Activated CD8-positive, alpha-beta T cell treated with anti-CD3 and anti-CD28 coated beads for 36 hours (primary cell): ENCODE data around the gene PSME2. TPM values are rescaled to one million over a fixed set of nuclear protein-coding genes. Genes with fewer than 3 reads are reported as not detected.

ENCODE experiments used
- ATAC-seq: fragments of 200-7000 bp; cut with Tn5 transposase; one replicate; pipeline ENCODE4 v1.10.0; 2021; ENCODE audit warnings: mild to moderate bottlenecking, moderate library complexity
- CTCF ChIA-PET: fragments of 350-600 bp; sonication (Branson Sonifier 250); formaldehyde crosslinking; loops from one replicate; lab custom pipeline; 2021; ENCODE audit warnings: antibody characterized with exemption; lab: Charles Lee
- POLR2A ChIA-PET: fragments of 350-600 bp; sonication (Branson Sonifier 250); formaldehyde crosslinking; loops from one replicate; lab custom pipeline; 2021; ENCODE audit warnings: antibody characterized with exemption; lab: Charles Lee
- DNase-seq: peaks from one replicate; pipeline ENCODE4 v3.0.0-alpha.2; 2020
- H3K27ac Mint-ChIP-seq: one replicate; pipeline ENCODE4 v1.8.0; 2021; ENCODE audit warnings: mild to moderate bottlenecking, mixed read lengths
- H3K27me3 Mint-ChIP-seq: one replicate; pipeline ENCODE4 v1.8.0; 2021; ENCODE audit warnings: mixed read lengths
- H3K36me3 Mint-ChIP-seq: one replicate; pipeline ENCODE4 v1.8.0; 2021; ENCODE audit warnings: low read depth, mixed read lengths
- H3K4me1 Mint-ChIP-seq: one replicate; pipeline ENCODE4 v1.8.0; 2021; ENCODE audit warnings: low read depth, mixed read lengths
- H3K4me3 Mint-ChIP-seq: one replicate; pipeline ENCODE4 v1.8.0; 2021; ENCODE audit warnings: mild to moderate bottlenecking, moderate library complexity, mixed read lengths
- H3K9me3 Mint-ChIP-seq: one replicate; pipeline ENCODE4 v1.8.0; 2021; ENCODE audit warnings: mixed read lengths
- CTCF ChIP-seq: fragments of 200-600 bp; IDR thresholded peaks from one replicate; pipeline ENCODE4 v1.8.0; 2022; ENCODE audit warnings: antibody characterized with exemption, mild to moderate bottlenecking
- intact Hi-C: fragments of 100-400 bp; cut with micrococcal nuclease; formaldehyde crosslinking; loops from one replicate; pipeline ENCODE4 v1.10.0; 2022
- microRNA-seq: library from miRNA; unstranded; fragments of <30 nt; microRNA quantifications from one replicate; pipeline ENCODE4 v1.2.0, GENCODE V29; 2022; ENCODE audit warnings: borderline microRNAs expressed, borderline replicate concordance
- total RNA-seq, 2 experiments: library from RNA; stranded (reverse); gene quantifications; one replicate each; pipeline ENCODE4 v1.2.3, GENCODE V29; 2021

The PSME2 gene
- total RNA-seq, 2 experiments from 2014 or later = 440 TPM

- Mint-ChIP-seq H3K9me3 (no peaks in the 10 kb centered on the region), H3K36me3 (peaks cover 28% of the 10 kb centered on the region), H3K27ac (peak within 1 kb of the TSS; percentile 95), H3K27me3 (no peaks in the 10 kb centered on the region), H3K4me1 (peaks cover 24% of the 10 kb centered on the region), H3K4me3 (peak within 1 kb of the TSS; percentile 93)
- CTCF ChIA-PET = interaction anchor here (1.0 to 11.2 kb wide), 12 partner anchors 8 to 123 kb away, joined by 3 to 345 read pairs (median 16); partner anchors contain the start of genes CARMIL3, CPNE6, DCAF11 and IRF9
- ATAC-seq (peak; percentile 75), DNase-seq (peak; percentile 91)
- intact Hi-C loops = loop anchor here (5.0 kb wide), 1 partner anchor 82 kb away; no protein-coding TSS in a partner anchor
- POLR2A ChIA-PET = interaction anchor here (0.6 to 9.0 kb wide), 22 partner anchors 8 to 774 kb away, joined by 3 to 80 read pairs (median 4); partner anchors contain the start of genes DCAF11, EMC9, IRF9 and NRL
- TF ChIP-seq CTCF = no peak
Observed at GRCh38 chr14:24093901-24094840, 52.2 kb downstream of the PSME2 start, which contains the start of gene PCK2. TSS of gene PCK2 (plus strand) at chr14:24094311. CDS start at chr14:24094406, 95 bp downstream.

Small RNAs within 50 kb of the gene (microRNA-seq; reads per million reads assigned to microRNA genes)
- not detected for gene MIR7703

Other genes starting within 250 kb of the PSME2 start
- 10 to 100 TPM; 19.9 to 21.7 TPM for gene DHRS4, start 192.8 kb downstream of the PSME2 start, total RNA-seq
- 10 to 100 TPM; 20.8 to 24.3 TPM for gene DHRS4L2, start 157.7 kb downstream of the PSME2 start, total RNA-seq
- gene CARMIL3, start 94.6 kb downstream of the PSME2 start, total RNA-seq = under 1 TPM; 0.63 to 0.83 TPM
- not detected for gene CPNE6, start 75.0 kb downstream of the PSME2 start, total RNA-seq
- 10 to 100 TPM; 90.3 to 93.1 TPM for gene PCK2, start 52.3 kb downstream of the PSME2 start, total RNA-seq
- 10 to 100 TPM; 59.9 to 63.9 TPM for gene DCAF11, start 31.8 kb downstream of the PSME2 start, total RNA-seq
- gene NRL, start 31.7 kb downstream of the PSME2 start, total RNA-seq = 1 to 10 TPM; 1.8 to 2.5 TPM
- gene FITM1, start 16.0 kb downstream of the PSME2 start, total RNA-seq = under 1 TPM; 0.56 to 0.69 TPM
- 100 to 1,000 TPM; 451 to 460 TPM for gene PSME1, start 10.4 kb downstream of the PSME2 start, total RNA-seq
- 10 to 100 TPM; 39.0 to 39.9 TPM for gene EMC9, start 5.0 kb downstream of the PSME2 start, total RNA-seq
- 10 to 100 TPM; 71.6 to 75.0 TPM for gene RNF31, start 888 bp upstream of the PSME2 start, total RNA-seq
- 100 to 1,000 TPM; 112 to 118 TPM for gene IRF9, start 14.7 kb upstream of the PSME2 start, total RNA-seq
- 10 to 100 TPM; 25.0 to 32.9 TPM for gene REC8, start 25.5 kb upstream of the PSME2 start, total RNA-seq
- 100 to 1,000 TPM in 1 of 2 experiments, 10 to 100 TPM in 1; 98.4 to 102 TPM for gene IPO4, start 42.2 kb upstream of the PSME2 start, total RNA-seq
- gene TM9SF1, start 48.8 kb upstream of the PSME2 start, total RNA-seq = 10 to 100 TPM; 16.3 to 18.0 TPM
- under 1 TPM in 1 of 2 experiments, not detected in 1; 0.18 TPM for gene TSSK4, start 59.1 kb upstream of the PSME2 start, total RNA-seq
- gene CHMP4A, start 66.9 kb upstream of the PSME2 start, total RNA-seq = 10 to 100 TPM; 55.6 to 61.8 TPM
- gene MDP1, start 69.5 kb upstream of the PSME2 start, total RNA-seq = 10 to 100 TPM; 11.2 to 11.3 TPM
- 100 to 1,000 TPM; 167 to 172 TPM for gene NEDD8, start 85.8 kb upstream of the PSME2 start, total RNA-seq
- 10 to 100 TPM; 45.6 to 49.3 TPM for gene GMPR2, start 86.3 kb upstream of the PSME2 start, total RNA-seq
- 10 to 100 TPM; 77.4 to 84.9 TPM for gene TINF2, start 96.0 kb upstream of the PSME2 start, total RNA-seq
- gene TGM1, start 116.6 kb upstream of the PSME2 start, total RNA-seq = 1 to 10 TPM; 3.0 to 3.1 TPM
- 10 to 100 TPM; 37.6 to 42.7 TPM for gene RABGGTA, start 125.0 kb upstream of the PSME2 start, total RNA-seq
- gene DHRS1, start 153.2 kb upstream of the PSME2 start, total RNA-seq = 10 to 100 TPM; 11.9 to 13.6 TPM
- 10 to 100 TPM; 33.5 to 33.6 TPM for gene NOP9, start 153.2 kb upstream of the PSME2 start, total RNA-seq
- gene CIDEB, start 161.4 kb upstream of the PSME2 start, total RNA-seq = 10 to 100 TPM; 12.1 to 13.6 TPM
- 10 to 100 TPM in 1 of 2 experiments, 1 to 10 TPM in 1; 9.6 to 12.0 TPM for gene LTB4R2, start 163.5 kb upstream of the PSME2 start, total RNA-seq
- gene LTB4R, start 164.9 kb upstream of the PSME2 start, total RNA-seq = 10 to 100 TPM; 11.6 to 11.7 TPM
- gene ADCY4, start 188.5 kb upstream of the PSME2 start, total RNA-seq = 1 to 10 TPM; 1.3 to 1.5 TPM
- gene RIPK3, start 193.4 kb upstream of the PSME2 start, total RNA-seq = 1 to 10 TPM; 5.9 to 6.5 TPM
- 1 to 10 TPM; 1.3 to 2.0 TPM for gene NFATC4, start 221.6 kb upstream of the PSME2 start, total RNA-seq